Epithelial cell of proximal tubule (primary cell): ENCODE data around the gene RBBP7. TPM values are rescaled to one million over a fixed set of nuclear protein-coding genes. Genes with fewer than 3 reads are reported as not detected.

Source experiments
- DNase-seq: peaks from one replicate; pipeline ENCODE4 v3.0.0-alpha.2; 2011; ENCODE audit warnings: low read depth
- H3K4me3 ChIP-seq: 2 replicates; pipeline ENCODE4 v1.5.1; 2011; ENCODE audit warnings: low read depth, mild to moderate bottlenecking, low read length
- CTCF ChIP-seq: conservative IDR thresholded peaks from 2 replicates; pipeline ENCODE4 v1.5.1; 2012; ENCODE audit warnings: low read depth, mild to moderate bottlenecking, low read length
- total RNA-seq: library from RNA; depleted of rRNA; stranded (reverse); fragments of >200 nt; gene quantifications from 2 replicates; pipeline ENCODE4 v1.2.3, GENCODE V29; 2015

The RBBP7 gene
- total RNA-seq, 1 donor from 2014 or later, result 149 TPM

- DNase-seq, result no peak
- TF ChIP-seq CTCF, result no peak
- H3K4me3 ChIP-seq, result peak overlapping the region; percentile 40
Observed at GRCh38 chrX:16807976-16808542, 62.1 kb downstream of the RBBP7 start.

- no peak for TF ChIP-seq CTCF
- H3K4me3 ChIP-seq, result no peak overlapping the region
- DNase-seq, result no peak
Observed at GRCh38 chrX:16807548-16807947, 62.6 kb downstream of the RBBP7 start.

- no peak overlapping the region for H3K4me3 ChIP-seq
- no peak for DNase-seq
- TF ChIP-seq CTCF, result no peak
Observed at GRCh38 chrX:16804923-16805464, 65.2 kb downstream of the RBBP7 start.

- no peak overlapping the region for H3K4me3 ChIP-seq
- no peak for DNase-seq
- TF ChIP-seq CTCF, result no peak
Observed at GRCh38 chrX:16797841-16798240, 72.3 kb downstream of the RBBP7 start.

GRCh38 chrX:16797358-16797757 is 72.8 kb downstream of the RBBP7 start:
- no peak overlapping the region for H3K4me3 ChIP-seq
- no peak for DNase-seq
- TF ChIP-seq CTCF, result no peak

- DNase-seq, result no peak
- no peak for TF ChIP-seq CTCF
- H3K4me3 ChIP-seq, result no peak overlapping the region
Observed at GRCh38 chrX:16796298-16796697, 73.9 kb downstream of the RBBP7 start.

Other genes starting within 250 kb of the RBBP7 start
- not detected in 2 replicates for gene S100G, start 220.2 kb downstream of the RBBP7 start, total RNA-seq
- 16.4 and 17.9 TPM in 2 replicates for gene CTPS2, start 157.7 kb downstream of the RBBP7 start, total RNA-seq
- 24.0 and 25.5 TPM in 2 replicates for gene SYAP1, start 150.8 kb downstream of the RBBP7 start, total RNA-seq
- 10.3 and 12.3 TPM in 2 replicates for gene TXLNG, start 83.9 kb downstream of the RBBP7 start, total RNA-seq
- 0.72 and 1.7 TPM in 2 replicates for gene REPS2, start 76.3 kb upstream of the RBBP7 start, total RNA-seq